ENCODE measurements around the gene ADAMTS17. TPM values are rescaled to one million over a fixed set of nuclear protein-coding genes. Genes with fewer than 3 reads are reported as not detected.

ADAMTS17 gene
- total RNA-seq, 1 experiment from 2014 or later = 1.6 TPM

GRCh38 chr15:100284701-100285100, 57.1 kb downstream of the ADAMTS17 start:
- Histone ChIP-seq H3K36me3 (ENCODE audit: control insufficient read depth, insufficient read depth, low read length) (no peaks in the 10 kb centered on the region), H3K4me3 (ENCODE audit: low read depth in 2 of 2, low read length in 2 of 2) (no peak overlapping the region), H3K27ac (ENCODE audit: low read length) (no peak overlapping the region), H3K4me1 (ENCODE audit: control insufficient read depth, insufficient read depth, low read length) (no peaks in the 10 kb centered on the region), H3K9me3 (ENCODE audit: control insufficient read depth, insufficient read depth, low read depth, low read length) (no peaks in the 10 kb centered on the region), H3K27me3 (ENCODE audit: control insufficient read depth, insufficient read depth, low read length) (no peaks in the 10 kb centered on the region)
- ATAC-seq (no peak), DNase-seq (ENCODE audit: low read depth, low spot score) (no peak)
- CTCF ChIA-PET = no interaction called here
- TF ChIP-seq TCF7L2 (IDR thresholded peaks at IDR 0.05; ENCODE audit: low read depth, low read length) (no peak), SIN3A (IDR thresholded peaks at IDR 0.05; ENCODE audit: borderline replicate concordance, insufficient read depth, low read depth, low read length) (no peak), REST (IDR thresholded peaks at IDR 0.05; ENCODE audit: insufficient read depth in 1 of 2, low read depth in 2 of 2, low read length in 1 of 2) (no peak), CTCF (IDR thresholded peaks at IDR 0.05) (no peak), POLR2AphosphoS5 (IDR thresholded peaks at IDR 0.05; ENCODE audit: low read depth, low read length) (no peak)
- intact Hi-C loops (cut with micrococcal nuclease; ENCODE audit: unreplicated experiment) = no loop called here
- in situ Hi-C loops (cut with HindIII; ENCODE audit: low pct_unique_long_range_greater_than_20kb, low sequenced_read_pairs) = no loop called here
- BruUV-seq (replicated peaks) = no TSS peak
- POLR2A ChIA-PET = no interaction called here

- ATAC-seq = no peak
- CTCF ChIA-PET = no interaction called here
- Histone ChIP-seq H3K9me3 (ENCODE audit: control insufficient read depth, insufficient read depth, low read depth, low read length) (no peaks in the 10 kb centered on the region), H3K27ac (ENCODE audit: low read length) (no peak overlapping the region), H3K4me3 (ENCODE audit: low read depth in 2 of 2, low read length in 2 of 2) (no peak overlapping the region), H3K36me3 (ENCODE audit: control insufficient read depth, insufficient read depth, low read length) (no peaks in the 10 kb centered on the region), H3K27me3 (ENCODE audit: control insufficient read depth, insufficient read depth, low read length) (no peaks in the 10 kb centered on the region), H3K4me1 (ENCODE audit: control insufficient read depth, insufficient read depth, low read length) (no peaks in the 10 kb centered on the region)
- no peak for DNase-seq (ENCODE audit: low read depth, low spot score)
- in situ Hi-C loops (cut with HindIII; ENCODE audit: low pct_unique_long_range_greater_than_20kb, low sequenced_read_pairs) = no loop called here
- POLR2A ChIA-PET = no interaction called here
- BruUV-seq (replicated peaks) = no TSS peak
- TF ChIP-seq TCF7L2 (IDR thresholded peaks at IDR 0.05; ENCODE audit: low read depth, low read length) (no peak), SIN3A (IDR thresholded peaks at IDR 0.05; ENCODE audit: borderline replicate concordance, insufficient read depth, low read depth, low read length) (no peak), POLR2AphosphoS5 (IDR thresholded peaks at IDR 0.05; ENCODE audit: low read depth, low read length) (no peak), REST (IDR thresholded peaks at IDR 0.05; ENCODE audit: insufficient read depth in 1 of 2, low read depth in 2 of 2, low read length in 1 of 2) (no peak), CTCF (IDR thresholded peaks at IDR 0.05) (no peak)
- intact Hi-C loops (cut with micrococcal nuclease; ENCODE audit: unreplicated experiment) = no loop called here
Observed at GRCh38 chr15:100284191-100284590, 57.6 kb downstream of the ADAMTS17 start.
